Upper lobe of left lung (tissue), 6 donors: ENCODE results near the gene PSMA7. TPM values are rescaled to one million over a fixed set of nuclear protein-coding genes. Genes with fewer than 3 reads are reported as not detected.

Source experiments
- ATAC-seq, 2 donors: fragments of 200-7000 bp; cut with Tn5 transposase; one replicate each; pipeline ENCODE4 v1.9.1; 2022; ENCODE audit warnings: mild to moderate bottlenecking in 2 of 2, moderate library complexity in 2 of 2; ENCODE audit not compliant: low FRiP score in 2 of 2
- DNase-seq, 2 donors: peaks; one replicate each; pipeline ENCODE4 v3.0.0-alpha.2; 2019 to 2020
- H3K27ac ChIP-seq, 4 donors: fragments of 200-600 bp; sonication (generic); one replicate each; pipeline ENCODE4 v1.5.1; 2016 to 2019
- H3K27me3 ChIP-seq, 4 donors: fragments of 200-600 bp; sonication (generic); one replicate each; pipeline ENCODE4 v1.5.1; 2017 to 2019
- H3K36me3 ChIP-seq, 4 donors: fragments of 200-600 bp; sonication (generic); one replicate each; pipeline ENCODE4 v1.5.1; 2016 to 2019
- H3K4me1 ChIP-seq, 4 donors: fragments of 200-600 bp; sonication (generic); one replicate each; pipeline ENCODE4 v1.5.1; 2018 to 2019
- H3K4me3 ChIP-seq, 4 donors: fragments of 200-600 bp; sonication (generic); one replicate each; pipeline ENCODE4 v1.5.1; 2017 to 2019; ENCODE audit warnings: mild to moderate bottlenecking in 2 of 4, moderate library complexity in 1 of 4
- H3K9me3 ChIP-seq, 4 donors: fragments of 200-600 bp; sonication (generic); one replicate each; pipeline ENCODE4 v1.5.1; 2018 to 2019
- EP300 ChIP-seq, 4 donors: sonication (generic); formaldehyde crosslinking; IDR thresholded peaks; one replicate each; pipeline ENCODE4 v1.5.1; 2017; ENCODE audit warnings: antibody characterized with exemption in 4 of 4, control low read depth in 2 of 4
- POLR2A ChIP-seq, 4 donors: fragments of 450-650 bp; IDR thresholded peaks; one replicate each; pipeline ENCODE4 v1.5.1; 2016 to 2017; ENCODE audit warnings: antibody characterized with exemption in 4 of 4, mild to moderate bottlenecking in 2 of 4
- POLR2AphosphoS5 ChIP-seq, 2 donors: sonication (generic); formaldehyde crosslinking; IDR thresholded peaks; one replicate each; pipeline ENCODE4 v1.5.1; 2017; ENCODE audit warnings: antibody characterized with exemption in 2 of 2
- WGBS, 2 donors: methylation state at CpG; one replicate each; pipeline ENCODE4 v1.1.5; 2017 to 2018; 5-methylcytosine and 5-hydroxymethylcytosine counted together
- total RNA-seq, 6 donors: library from RNA; depleted of rRNA in 4 of 6; stranded (reverse); fragments of >200 nt in 4 of 6; gene quantifications; one replicate each; pipeline versions ENCODE4 v1.1.0 to v1.2.1, GENCODE V29; 2016 to 2021
- TF ChIP-seq, protein P1 (sequence below), 6 experiments: fragments of 450-650 bp in 4 of 6; fragments of 200-600 bp in 2 of 6; sonication (generic) in 2 of 6; IDR thresholded peaks; one replicate each; pipeline ENCODE4 v1.5.1; 2016 to 2019; ENCODE audit warnings: antibody characterized with exemption in 6 of 6
- donor health status: DM: no; HTN: no; CAD: no; lungs with moderate emphysema.
- donor health status: DM: no; HTN: yes; CAD: no; lungs with severe emphysema.

PSMA7 gene
- total RNA-seq, 6 donors from 2014 or later: 186 to 317 (median 240) TPM

DNA sequence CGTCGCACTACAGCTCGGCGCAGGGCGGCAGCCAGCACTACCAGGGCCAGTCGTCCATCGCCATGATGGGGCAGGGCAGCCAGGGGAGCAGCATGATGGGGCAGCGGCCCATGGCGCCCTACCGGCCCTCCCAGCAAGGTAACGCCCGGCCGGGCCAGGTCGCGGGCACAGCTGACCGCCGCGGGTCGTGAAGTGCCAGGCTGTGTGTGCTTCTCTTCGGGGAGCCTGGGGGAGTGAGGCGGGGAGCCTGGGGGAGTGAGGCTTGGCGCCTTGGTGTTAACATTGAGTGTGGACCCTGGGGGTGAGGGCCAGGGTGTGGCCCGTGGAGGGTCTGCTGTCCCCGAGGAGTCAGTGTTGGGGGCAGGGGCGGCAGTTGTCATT, 20.3 kb upstream of the PSMA7 start:
- WGBS, 2 donors: 97% methylated on average over 15 to 19 of the region's 25 CpGs
- no peak overlapping the region for H3K27ac ChIP-seq
- no peaks in the 10 kb centered on the region for H3K4me1 ChIP-seq
- H3K9me3 ChIP-seq: no peaks in the 10 kb centered on the region
- H3K36me3 ChIP-seq: peaks cover 0 to 88% (median 69%) of the 10 kb centered on the region in 4 donors
- TF ChIP-seq POLR2AphosphoS5 (IDR thresholded peaks at IDR 0.05) (no peak), POLR2A (IDR thresholded peaks at IDR 0.05) (no peak), EP300 (IDR thresholded peaks at IDR 0.05) (no peak)
- TF ChIP-seq, protein P1, sequence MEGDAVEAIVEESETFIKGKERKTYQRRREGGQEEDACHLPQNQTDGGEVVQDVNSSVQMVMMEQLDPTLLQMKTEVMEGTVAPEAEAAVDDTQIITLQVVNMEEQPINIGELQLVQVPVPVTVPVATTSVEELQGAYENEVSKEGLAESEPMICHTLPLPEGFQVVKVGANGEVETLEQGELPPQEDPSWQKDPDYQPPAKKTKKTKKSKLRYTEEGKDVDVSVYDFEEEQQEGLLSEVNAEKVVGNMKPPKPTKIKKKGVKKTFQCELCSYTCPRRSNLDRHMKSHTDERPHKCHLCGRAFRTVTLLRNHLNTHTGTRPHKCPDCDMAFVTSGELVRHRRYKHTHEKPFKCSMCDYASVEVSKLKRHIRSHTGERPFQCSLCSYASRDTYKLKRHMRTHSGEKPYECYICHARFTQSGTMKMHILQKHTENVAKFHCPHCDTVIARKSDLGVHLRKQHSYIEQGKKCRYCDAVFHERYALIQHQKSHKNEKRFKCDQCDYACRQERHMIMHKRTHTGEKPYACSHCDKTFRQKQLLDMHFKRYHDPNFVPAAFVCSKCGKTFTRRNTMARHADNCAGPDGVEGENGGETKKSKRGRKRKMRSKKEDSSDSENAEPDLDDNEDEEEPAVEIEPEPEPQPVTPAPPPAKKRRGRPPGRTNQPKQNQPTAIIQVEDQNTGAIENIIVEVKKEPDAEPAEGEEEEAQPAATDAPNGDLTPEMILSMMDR (IDR thresholded peaks at IDR 0.05): no peak
- ATAC-seq (no peak), DNase-seq (peak in 1 of 2 donors; percentile 80)
- no peaks in the 10 kb centered on the region for H3K27me3 ChIP-seq
- H3K4me3 ChIP-seq: no peak overlapping the region

DNA sequence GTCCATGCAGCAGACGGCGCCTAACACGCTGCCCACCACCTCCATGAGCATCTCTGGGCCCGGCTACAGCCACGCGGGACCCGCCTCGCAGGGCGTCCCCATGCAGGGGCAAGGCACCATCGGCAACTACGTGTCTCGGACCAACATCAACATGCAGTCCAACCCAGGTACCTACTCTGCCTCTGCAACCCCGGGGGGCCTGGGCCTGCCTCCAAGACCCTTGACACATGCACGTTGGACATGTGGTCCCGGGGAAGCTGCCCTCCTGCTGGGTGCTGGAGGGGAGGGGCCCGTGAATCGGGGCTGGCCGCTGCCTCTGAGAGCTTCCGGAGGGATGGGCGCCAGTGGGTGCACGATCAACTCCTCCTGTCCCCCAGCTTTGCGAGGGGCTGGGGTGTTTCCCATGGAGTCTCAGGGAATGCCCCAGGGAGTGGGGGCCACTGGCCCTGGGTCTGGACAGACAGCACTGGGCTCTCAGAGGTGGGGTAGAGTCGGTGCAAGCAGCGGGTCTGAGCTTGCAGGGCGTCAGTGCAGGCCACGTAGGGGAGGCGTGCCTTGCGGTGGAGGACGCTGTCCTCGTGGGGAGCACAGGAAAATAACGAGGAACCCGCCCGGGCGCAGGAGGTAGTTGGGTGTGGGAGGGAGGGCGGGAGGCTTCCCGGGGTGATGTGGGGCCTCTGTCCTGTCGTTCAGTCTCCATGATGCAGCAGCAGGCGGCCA, 19.7 kb upstream of the PSMA7 start:
- peaks cover 0 to 84% (median 64%) of the 10 kb centered on the region in 4 donors for H3K36me3 ChIP-seq

DNA sequence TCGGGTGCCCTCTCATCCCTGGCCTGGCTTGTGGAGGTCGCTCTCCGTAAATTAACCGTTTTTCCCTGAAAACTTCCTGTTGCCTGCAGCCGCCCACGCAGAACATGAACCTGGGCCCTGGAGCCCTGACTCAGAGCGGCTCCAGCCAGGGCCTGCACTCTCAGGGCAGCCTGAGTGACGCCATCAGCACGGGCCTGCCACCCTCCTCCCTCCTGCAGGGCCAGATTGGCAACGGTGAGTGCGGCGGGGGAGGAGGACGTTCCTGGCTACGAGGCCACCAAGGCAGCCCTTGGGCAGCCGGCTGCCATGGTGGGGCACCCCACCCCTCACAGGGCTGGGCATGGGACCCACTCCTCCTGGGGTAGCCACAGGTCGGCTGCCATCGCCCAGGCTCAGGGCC, 18.2 kb upstream of the PSMA7 start:
- peak in 1 of 2 donors; percentile 62 for DNase-seq
- no peaks in the 10 kb centered on the region for H3K9me3 ChIP-seq
- no peak overlapping the region for H3K27ac ChIP-seq

More for the DNA sequence above, 19.7 kb upstream of the PSMA7 start:
- no peak overlapping the region for H3K27ac ChIP-seq
- H3K4me3 ChIP-seq: no peak overlapping the region
- 97 to 100% methylated on average over 12 to 37 of the region's 38 CpGs for WGBS, 2 donors
- TF ChIP-seq, protein P1 (IDR thresholded peaks at IDR 0.05): no peak
- TF ChIP-seq POLR2AphosphoS5 (IDR thresholded peaks at IDR 0.05): no peak
- no peaks in the 10 kb centered on the region for H3K4me1 ChIP-seq
- no peaks in the 10 kb centered on the region for H3K27me3 ChIP-seq
- ATAC-seq: no peak
- DNase-seq: peak in 1 of 2 donors; percentile 79
- H3K9me3 ChIP-seq: no peaks in the 10 kb centered on the region

DNA sequence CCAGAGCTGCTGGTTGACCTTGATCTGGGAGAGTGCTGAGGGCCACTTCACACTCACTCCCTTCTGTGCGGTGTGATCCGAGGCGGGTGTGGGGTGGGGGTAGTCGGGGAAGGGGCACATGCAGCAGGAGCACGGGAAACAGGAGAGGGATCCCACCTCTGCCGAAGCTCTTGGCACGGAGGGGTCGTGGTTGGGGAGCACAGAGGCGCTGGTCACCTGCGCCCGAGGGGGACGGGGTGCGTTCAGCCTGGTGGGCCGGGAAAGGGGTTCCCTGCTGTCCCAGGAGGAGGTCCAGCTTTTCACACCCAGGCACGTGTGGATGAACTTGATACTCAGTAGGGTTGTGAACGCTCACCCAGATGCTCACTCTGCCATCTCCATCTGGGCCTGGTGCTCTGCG, 17.7 kb upstream of the PSMA7 start:
- H3K36me3 ChIP-seq: peaks cover 0 to 70% (median 54%) of the 10 kb centered on the region in 4 donors

More for the DNA sequence above, 18.2 kb upstream of the PSMA7 start:
- TF ChIP-seq POLR2AphosphoS5 (IDR thresholded peaks at IDR 0.05): no peak
- TF ChIP-seq, protein P1 (IDR thresholded peaks at IDR 0.05): no peak
- Histone ChIP-seq H3K27me3 (no peaks in the 10 kb centered on the region), H3K4me3 (no peak overlapping the region), H3K36me3 (peaks cover 0 to 72% (median 58%) of the 10 kb centered on the region in 4 donors), H3K4me1 (peaks cover 0 to 10% (median 1%) of the 10 kb centered on the region in 4 donors)
- 91 to 96% methylated on average over 8 to 17 of the region's 17 CpGs for WGBS, 2 donors
- no peak for ATAC-seq

More for the DNA sequence above, 17.7 kb upstream of the PSMA7 start:
- H3K9me3 ChIP-seq: no peaks in the 10 kb centered on the region
- no peak overlapping the region for H3K27ac ChIP-seq
- no peak overlapping the region for H3K4me3 ChIP-seq
- 95% methylated on average over 12 to 17 of the region's 17 CpGs for WGBS, 2 donors
- no peak for ATAC-seq
- H3K4me1 ChIP-seq: peaks cover 0 to 10% (median 1%) of the 10 kb centered on the region in 4 donors
- TF ChIP-seq EP300 (IDR thresholded peaks at IDR 0.05) (no peak), POLR2AphosphoS5 (IDR thresholded peaks at IDR 0.05) (no peak), POLR2A (IDR thresholded peaks at IDR 0.05) (no peak)
- TF ChIP-seq, protein P1 (IDR thresholded peaks at IDR 0.05): no peak
- H3K27me3 ChIP-seq: no peaks in the 10 kb centered on the region
- DNase-seq: no peak
